HepG2 (cell line): Measurements from ENCODE around the gene MTA2. TPM values are rescaled to one million over a fixed set of nuclear protein-coding genes. Genes with fewer than 3 reads are reported as not detected.

Source experiments
- AKAP8 ChIP-seq: sonication (generic); formaldehyde crosslinking; IDR thresholded peaks from 2 replicates; pipeline ENCODE4 v1.5.1; 2020; ENCODE audit warnings: mild to moderate bottlenecking, missing genetic modification reagents
- EZH2 ChIP-seq: conservative IDR thresholded peaks from 2 replicates; pipeline ENCODE4 v1.6.1; 2012; ENCODE audit warnings: mild to moderate bottlenecking, low read depth, low read length, moderate library complexity
- FLYWCH1 ChIP-seq: sonication (generic); formaldehyde crosslinking; IDR thresholded peaks from 2 replicates; pipeline ENCODE4 v1.8.1; 2023; ENCODE audit warnings: mild to moderate bottlenecking, missing genetic modification reagents
- GTF3A ChIP-seq: sonication (generic); formaldehyde crosslinking; conservative IDR thresholded peaks from 2 replicates; pipeline ENCODE4 v1.4.0; 2020; ENCODE audit warnings: mild to moderate bottlenecking, missing genetic modification reagents
- HOXA9 ChIP-seq: sonication (generic); formaldehyde crosslinking; IDR thresholded peaks from 2 replicates; pipeline ENCODE4 v1.8.1; 2022; ENCODE audit warnings: missing genetic modification reagents, mild to moderate bottlenecking, moderate library complexity, borderline replicate concordance
- ISL2 ChIP-seq: sonication (generic); formaldehyde crosslinking; IDR thresholded peaks from 2 replicates; pipeline ENCODE4 v1.5.0; 2020; ENCODE audit warnings: missing genetic modification reagents
- KLF13 ChIP-seq: sonication (generic); formaldehyde crosslinking; IDR thresholded peaks from 2 replicates; pipeline ENCODE4 v1.4.0; 2020; ENCODE audit warnings: mild to moderate bottlenecking, missing genetic modification reagents
- RNF2 ChIP-seq: fragments of 450-650 bp; conservative IDR thresholded peaks from 2 replicates; pipeline ENCODE4 v1.6.1; 2016; ENCODE audit warnings: low read depth
- SCMH1 ChIP-seq: sonication (generic); formaldehyde crosslinking; IDR thresholded peaks from 2 replicates; pipeline ENCODE4 v1.9.0; 2021; ENCODE audit warnings: missing genetic modification reagents, mild to moderate bottlenecking, borderline replicate concordance
- ZFP36L1 ChIP-seq: sonication (generic); formaldehyde crosslinking; IDR thresholded peaks from 2 replicates; pipeline ENCODE4 v1.8.0; 2022; ENCODE audit warnings: mild to moderate bottlenecking, missing genetic modification reagents, moderate library complexity
- ZFP90 ChIP-seq: sonication (generic); formaldehyde crosslinking; IDR thresholded peaks from 2 replicates; pipeline ENCODE4 v1.8.0; 2022; ENCODE audit warnings: missing genetic modification reagents, mild to moderate bottlenecking, inconsistent platforms, borderline replicate concordance
- ZNF124 ChIP-seq: sonication (generic); formaldehyde crosslinking; IDR thresholded peaks from 2 replicates; pipeline ENCODE4 v1.4.0; 2020; ENCODE audit warnings: missing genetic modification reagents
- ZNF20 ChIP-seq: sonication (generic); formaldehyde crosslinking; IDR thresholded peaks from 2 replicates; pipeline ENCODE4 v1.4.0; 2020; ENCODE audit warnings: mild to moderate bottlenecking, moderate library complexity, missing genetic modification reagents
- ZNF44 ChIP-seq: sonication (generic); formaldehyde crosslinking; IDR thresholded peaks from 2 replicates; pipeline ENCODE4 v1.5.1; 2020; ENCODE audit warnings: mild to moderate bottlenecking, missing genetic modification reagents
- ZNF547 ChIP-seq: sonication (generic); formaldehyde crosslinking; IDR thresholded peaks from 2 replicates; pipeline ENCODE4 v1.5.1; 2020; ENCODE audit warnings: mild to moderate bottlenecking, missing genetic modification reagents
- ZNF557 ChIP-seq: sonication (generic); formaldehyde crosslinking; IDR thresholded peaks from 2 replicates; pipeline ENCODE4 v1.4.0; 2020; ENCODE audit warnings: missing genetic modification reagents
- ZNF780A ChIP-seq: sonication (generic); formaldehyde crosslinking; IDR thresholded peaks from 2 replicates; pipeline ENCODE4 v1.8.0; 2022; ENCODE audit warnings: mild to moderate bottlenecking, missing genetic modification reagents, moderate library complexity
- polyA plus RNA-seq, 8 experiments: library from polyadenylated mRNA; depleted of rRNA in 3 of 8; stranded (reverse) in 7 of 8; unstranded in 1 of 8; fragments of >200 nt; fragmentation: Illumina TruSeq in 4 of 8; extraction: Trizol in 4 of 8; gene quantifications; 2 replicates each; pipeline versions ENCODE4 v1.2.1 to v1.2.3, GENCODE V29; 2011 to 2016; ENCODE audit warnings: low read depth in 4 of 8, missing spikeins in 1 of 8, mixed read lengths in 1 of 8; ENCODE audit not compliant: insufficient read depth in 1 of 8
- total RNA-seq, 5 experiments: library from RNA; depleted of rRNA; stranded (reverse); fragments of >200 nt; fragmentation: Illumina TruSeq; extraction: Trizol; gene quantifications; 2 replicates each; pipeline ENCODE4 v1.2.3, GENCODE V29; 2016; ENCODE audit warnings: low read depth in 1 of 5
- TF ChIP-seq, protein P1 (sequence below): sonication (generic); formaldehyde crosslinking; IDR thresholded peaks from 2 replicates; pipeline ENCODE4 v1.4.0; 2020; ENCODE audit warnings: mild to moderate bottlenecking, low read depth, missing genetic modification reagents
- TF ChIP-seq, protein P2 (sequence below), 2 experiments: sonication (generic) in 1 of 2; formaldehyde crosslinking in 1 of 2; IDR thresholded peaks; 2 replicates each; pipeline versions ENCODE4 v1.4.0 to v1.6.1; 2018 to 2020; ENCODE audit warnings: missing genetic modification reagents in 2 of 2, borderline replicate concordance in 1 of 2, low read depth in 1 of 2, mild to moderate bottlenecking in 1 of 2, missing biosample characterization in 1 of 2
- TF ChIP-seq, protein P3 (sequence below): IDR thresholded peaks from 2 replicates; pipeline ENCODE4 v1.6.1; 2012; ENCODE audit warnings: low read length, improper control_type of control experiment

MTA2 gene
- total and polyA plus RNA-seq, 2 of the 13 experiments (the other 11 are each of a cell fraction or from before 2014, with no cell fraction given): 14.0 to 70.0 TPM

DNA sequence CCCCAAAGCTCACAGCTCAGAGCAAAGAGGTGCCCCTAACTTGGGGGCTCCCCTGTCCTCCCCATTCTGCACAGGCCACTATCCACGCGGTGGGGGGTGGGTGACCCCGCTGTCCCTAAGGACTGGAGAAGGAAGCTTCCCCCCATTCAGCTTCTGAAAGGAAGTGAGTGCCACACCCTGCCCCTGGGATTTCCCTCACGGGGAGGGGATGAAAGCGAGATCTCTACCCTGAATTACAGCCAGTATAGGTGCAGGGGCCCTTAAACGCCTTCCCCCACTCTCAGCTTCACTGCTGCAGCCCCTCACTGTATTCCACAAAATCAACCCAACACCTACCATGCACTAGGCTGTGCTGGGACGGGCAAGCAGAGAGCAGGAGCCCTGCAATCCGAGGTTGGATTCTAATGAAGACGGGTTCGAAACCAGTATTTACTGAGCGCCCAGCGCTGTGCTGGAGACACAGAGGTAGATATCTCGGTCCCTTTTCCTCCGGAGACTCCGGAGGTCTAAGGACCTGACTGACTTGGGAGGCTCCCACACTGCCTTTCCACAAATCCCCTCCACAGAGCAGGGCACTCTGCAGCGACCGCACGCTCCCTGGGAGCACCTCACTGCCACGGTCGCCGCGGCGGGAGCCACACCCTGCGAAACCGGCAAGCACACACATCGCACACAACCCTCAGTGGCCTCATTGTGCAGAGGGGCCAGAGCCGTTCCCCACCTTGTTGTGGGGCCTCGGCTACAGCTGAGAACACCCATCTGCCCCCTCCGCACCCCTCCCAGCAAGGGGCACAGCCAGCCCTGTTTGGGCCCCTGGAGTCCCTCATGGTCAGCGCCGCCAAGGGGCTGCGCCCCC is 56.9 kb downstream of the MTA2 start (continued):
- TF ChIP-seq, protein P1, sequence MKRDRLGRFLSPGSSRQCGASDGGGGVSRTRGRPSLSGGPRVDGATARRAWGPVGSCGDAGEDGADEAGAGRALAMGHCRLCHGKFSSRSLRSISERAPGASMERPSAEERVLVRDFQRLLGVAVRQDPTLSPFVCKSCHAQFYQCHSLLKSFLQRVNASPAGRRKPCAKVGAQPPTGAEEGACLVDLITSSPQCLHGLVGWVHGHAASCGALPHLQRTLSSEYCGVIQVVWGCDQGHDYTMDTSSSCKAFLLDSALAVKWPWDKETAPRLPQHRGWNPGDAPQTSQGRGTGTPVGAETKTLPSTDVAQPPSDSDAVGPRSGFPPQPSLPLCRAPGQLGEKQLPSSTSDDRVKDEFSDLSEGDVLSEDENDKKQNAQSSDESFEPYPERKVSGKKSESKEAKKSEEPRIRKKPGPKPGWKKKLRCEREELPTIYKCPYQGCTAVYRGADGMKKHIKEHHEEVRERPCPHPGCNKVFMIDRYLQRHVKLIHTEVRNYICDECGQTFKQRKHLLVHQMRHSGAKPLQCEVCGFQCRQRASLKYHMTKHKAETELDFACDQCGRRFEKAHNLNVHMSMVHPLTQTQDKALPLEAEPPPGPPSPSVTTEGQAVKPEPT (CRISPR knock-in tag): no peak
- TF ChIP-seq ZNF44 (CRISPR knock-in tag): no peak
- TF ChIP-seq KLF13 (CRISPR knock-in tag): no peak
- no peak for TF ChIP-seq FLYWCH1 (CRISPR knock-in tag)
- TF ChIP-seq ZNF547: 0 out of 2 replicates have a peak, but pooled peaks have one; percentile 77
- no peak for TF ChIP-seq ZNF124
- TF ChIP-seq HOXA9: no peak
- TF ChIP-seq, protein P2, sequence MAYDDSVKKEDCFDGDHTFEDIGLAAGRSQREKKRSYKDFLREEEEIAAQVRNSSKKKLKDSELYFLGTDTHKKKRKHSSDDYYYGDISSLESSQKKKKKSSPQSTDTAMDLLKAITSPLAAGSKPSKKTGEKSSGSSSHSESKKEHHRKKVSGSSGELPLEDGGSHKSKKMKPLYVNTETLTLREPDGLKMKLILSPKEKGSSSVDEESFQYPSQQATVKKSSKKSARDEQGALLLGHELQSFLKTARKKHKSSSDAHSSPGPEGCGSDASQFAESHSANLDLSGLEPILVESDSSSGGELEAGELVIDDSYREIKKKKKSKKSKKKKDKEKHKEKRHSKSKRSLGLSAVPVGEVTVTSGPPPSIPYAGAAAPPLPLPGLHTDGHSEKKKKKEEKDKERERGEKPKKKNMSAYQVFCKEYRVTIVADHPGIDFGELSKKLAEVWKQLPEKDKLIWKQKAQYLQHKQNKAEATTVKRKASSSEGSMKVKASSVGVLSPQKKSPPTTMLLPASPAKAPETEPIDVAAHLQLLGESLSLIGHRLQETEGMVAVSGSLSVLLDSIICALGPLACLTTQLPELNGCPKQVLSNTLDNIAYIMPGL (CRISPR knock-in tag; IDR thresholded peaks at IDR 0.05; ENCODE audit: borderline replicate concordance in 1 of 2, low read depth in 1 of 2): no peak
- TF ChIP-seq, protein P3, sequence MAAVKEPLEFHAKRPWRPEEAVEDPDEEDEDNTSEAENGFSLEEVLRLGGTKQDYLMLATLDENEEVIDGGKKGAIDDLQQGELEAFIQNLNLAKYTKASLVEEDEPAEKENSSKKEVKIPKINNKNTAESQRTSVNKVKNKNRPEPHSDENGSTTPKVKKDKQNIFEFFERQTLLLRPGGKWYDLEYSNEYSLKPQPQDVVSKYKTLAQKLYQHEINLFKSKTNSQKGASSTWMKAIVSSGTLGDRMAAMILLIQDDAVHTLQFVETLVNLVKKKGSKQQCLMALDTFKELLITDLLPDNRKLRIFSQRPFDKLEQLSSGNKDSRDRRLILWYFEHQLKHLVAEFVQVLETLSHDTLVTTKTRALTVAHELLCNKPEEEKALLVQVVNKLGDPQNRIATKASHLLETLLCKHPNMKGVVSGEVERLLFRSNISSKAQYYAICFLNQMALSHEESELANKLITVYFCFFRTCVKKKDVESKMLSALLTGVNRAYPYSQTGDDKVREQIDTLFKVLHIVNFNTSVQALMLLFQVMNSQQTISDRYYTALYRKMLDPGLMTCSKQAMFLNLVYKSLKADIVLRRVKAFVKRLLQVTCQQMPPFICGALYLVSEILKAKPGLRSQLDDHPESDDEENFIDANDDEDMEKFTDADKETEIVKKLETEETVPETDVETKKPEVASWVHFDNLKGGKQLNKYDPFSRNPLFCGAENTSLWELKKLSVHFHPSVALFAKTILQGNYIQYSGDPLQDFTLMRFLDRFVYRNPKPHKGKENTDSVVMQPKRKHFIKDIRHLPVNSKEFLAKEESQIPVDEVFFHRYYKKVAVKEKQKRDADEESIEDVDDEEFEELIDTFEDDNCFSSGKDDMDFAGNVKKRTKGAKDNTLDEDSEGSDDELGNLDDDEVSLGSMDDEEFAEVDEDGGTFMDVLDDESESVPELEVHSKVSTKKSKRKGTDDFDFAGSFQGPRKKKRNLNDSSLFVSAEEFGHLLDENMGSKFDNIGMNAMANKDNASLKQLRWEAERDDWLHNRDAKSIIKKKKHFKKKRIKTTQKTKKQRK: no peak
- no peak for TF ChIP-seq ZNF20 (CRISPR knock-in tag)
- no peak for TF ChIP-seq EZH2
- 0 out of 2 replicates have a peak, but pooled peaks have one; percentile 3 for TF ChIP-seq ZFP90 (CRISPR knock-in tag)
- TF ChIP-seq AKAP8 (CRISPR knock-in tag): 0 out of 2 replicates have a peak, but pooled peaks have one; percentile 10
- TF ChIP-seq SCMH1 (CRISPR knock-in tag): no peak
- 0 out of 2 replicates have a peak, but pooled peaks have one; percentile 14 for TF ChIP-seq ISL2 (CRISPR knock-in tag)
- no peak for TF ChIP-seq ZFP36L1 (CRISPR knock-in tag)
- TF ChIP-seq GTF3A (CRISPR knock-in tag): no peak
- TF ChIP-seq RNF2: no peak
- no peak for TF ChIP-seq ZNF780A (CRISPR knock-in tag)
- no peak for TF ChIP-seq ZNF557 (CRISPR knock-in tag)
